Cardiac fibroblast (primary cell): ENCODE data around the gene AGPAT2.

Source experiments
- DNase-seq, 2 donors: peaks; one replicate each; pipeline versions ENCODE4 v3.0.0 to v3.0.0-alpha.2; 2010; ENCODE audit warnings: low read depth in 2 of 2
- H3K4me3 ChIP-seq, 2 donors: replicated peaks in 1 of 2; 1 replicate in 1 of 2; 2 replicates in 1 of 2; pipeline ENCODE4 v1.5.1; 2011; ENCODE audit warnings: low read depth in 2 of 2, low read length in 2 of 2, mild to moderate bottlenecking in 2 of 2, moderate library complexity in 1 of 2
- TF ChIP-seq, protein P1 (sequence below): IDR thresholded peaks from one replicate; pipeline ENCODE4 v1.5.1; 2011; ENCODE audit warnings: low read depth, mild to moderate bottlenecking, low read length, inconsistent platforms

AGPAT2 gene

DNA sequence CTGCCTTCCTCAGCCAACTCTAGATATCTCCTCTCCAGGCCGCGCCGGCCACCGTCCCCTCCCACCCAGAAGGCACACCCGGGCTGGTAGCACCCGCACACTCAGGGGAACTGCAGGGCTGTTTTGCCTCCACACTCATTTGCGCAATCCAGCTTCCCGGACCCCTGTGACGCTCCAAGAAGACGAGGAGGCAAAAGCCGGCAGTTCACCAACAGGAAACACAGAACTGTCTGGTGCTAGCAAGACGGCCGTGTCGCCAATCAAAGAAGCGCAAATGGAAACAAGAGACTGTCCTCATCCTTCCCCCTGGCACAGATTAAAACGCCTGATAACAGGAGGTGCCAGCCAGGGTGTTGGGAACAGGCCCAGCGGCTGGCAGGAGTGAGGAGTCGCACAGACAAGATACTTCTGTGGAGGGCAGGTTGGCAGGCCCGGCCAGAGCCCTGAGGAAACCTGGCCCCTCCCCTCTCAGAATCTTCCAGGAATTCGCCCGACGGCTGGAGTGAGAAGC, 7.8 kb downstream of the AGPAT2 start:
- no peak overlapping the region for H3K4me3 ChIP-seq
- TF ChIP-seq, protein P1, sequence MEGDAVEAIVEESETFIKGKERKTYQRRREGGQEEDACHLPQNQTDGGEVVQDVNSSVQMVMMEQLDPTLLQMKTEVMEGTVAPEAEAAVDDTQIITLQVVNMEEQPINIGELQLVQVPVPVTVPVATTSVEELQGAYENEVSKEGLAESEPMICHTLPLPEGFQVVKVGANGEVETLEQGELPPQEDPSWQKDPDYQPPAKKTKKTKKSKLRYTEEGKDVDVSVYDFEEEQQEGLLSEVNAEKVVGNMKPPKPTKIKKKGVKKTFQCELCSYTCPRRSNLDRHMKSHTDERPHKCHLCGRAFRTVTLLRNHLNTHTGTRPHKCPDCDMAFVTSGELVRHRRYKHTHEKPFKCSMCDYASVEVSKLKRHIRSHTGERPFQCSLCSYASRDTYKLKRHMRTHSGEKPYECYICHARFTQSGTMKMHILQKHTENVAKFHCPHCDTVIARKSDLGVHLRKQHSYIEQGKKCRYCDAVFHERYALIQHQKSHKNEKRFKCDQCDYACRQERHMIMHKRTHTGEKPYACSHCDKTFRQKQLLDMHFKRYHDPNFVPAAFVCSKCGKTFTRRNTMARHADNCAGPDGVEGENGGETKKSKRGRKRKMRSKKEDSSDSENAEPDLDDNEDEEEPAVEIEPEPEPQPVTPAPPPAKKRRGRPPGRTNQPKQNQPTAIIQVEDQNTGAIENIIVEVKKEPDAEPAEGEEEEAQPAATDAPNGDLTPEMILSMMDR, result no peak
- peak in 1 of 2 donors; percentile 52 for DNase-seq

DNA sequence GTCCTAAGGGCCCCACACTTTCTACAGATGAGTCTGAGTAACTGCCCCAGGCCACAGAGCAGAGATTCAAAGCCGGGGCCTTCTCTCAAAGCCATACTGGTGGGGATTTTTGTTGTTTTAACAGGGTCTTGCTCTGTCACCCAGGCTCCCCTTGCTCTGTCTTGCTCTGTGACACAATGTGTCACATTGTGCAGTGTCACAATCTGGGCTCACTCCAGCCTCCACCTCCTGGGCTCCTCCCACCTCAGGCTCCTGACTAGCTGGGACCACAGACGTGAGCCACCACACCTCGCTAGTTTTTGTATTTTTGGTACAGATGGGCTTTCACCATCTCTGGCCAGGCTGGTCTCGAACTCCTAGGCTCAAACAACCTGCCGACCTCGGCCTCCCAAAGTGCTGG, 8.6 kb downstream of the AGPAT2 start:
- TF ChIP-seq, protein P1, result no peak
- no peak for DNase-seq
- no peak overlapping the region for H3K4me3 ChIP-seq

DNA sequence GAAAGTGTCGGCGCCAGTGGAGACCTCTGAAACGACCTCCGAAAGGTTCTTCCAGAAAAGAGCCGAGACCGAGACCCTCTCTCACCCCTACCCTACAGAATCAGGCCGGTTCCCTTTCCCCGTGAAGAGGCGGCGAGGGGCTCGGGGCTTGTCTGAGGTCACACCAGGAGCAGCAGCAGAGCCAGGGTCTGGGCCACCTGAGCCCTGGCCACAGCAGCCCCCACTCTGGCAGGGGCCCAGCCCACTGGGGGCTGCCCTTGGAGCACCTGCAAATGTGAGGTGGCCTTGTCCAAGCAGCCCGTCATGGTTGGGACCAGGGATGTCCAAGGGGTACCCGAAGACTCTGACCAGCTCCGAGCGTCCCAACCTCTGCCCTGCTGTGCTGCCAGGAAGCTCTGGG, 9.2 kb downstream of the AGPAT2 start:
- TF ChIP-seq, protein P1, result no peak
- no peak overlapping the region for H3K4me3 ChIP-seq
- DNase-seq, result no peak

DNA sequence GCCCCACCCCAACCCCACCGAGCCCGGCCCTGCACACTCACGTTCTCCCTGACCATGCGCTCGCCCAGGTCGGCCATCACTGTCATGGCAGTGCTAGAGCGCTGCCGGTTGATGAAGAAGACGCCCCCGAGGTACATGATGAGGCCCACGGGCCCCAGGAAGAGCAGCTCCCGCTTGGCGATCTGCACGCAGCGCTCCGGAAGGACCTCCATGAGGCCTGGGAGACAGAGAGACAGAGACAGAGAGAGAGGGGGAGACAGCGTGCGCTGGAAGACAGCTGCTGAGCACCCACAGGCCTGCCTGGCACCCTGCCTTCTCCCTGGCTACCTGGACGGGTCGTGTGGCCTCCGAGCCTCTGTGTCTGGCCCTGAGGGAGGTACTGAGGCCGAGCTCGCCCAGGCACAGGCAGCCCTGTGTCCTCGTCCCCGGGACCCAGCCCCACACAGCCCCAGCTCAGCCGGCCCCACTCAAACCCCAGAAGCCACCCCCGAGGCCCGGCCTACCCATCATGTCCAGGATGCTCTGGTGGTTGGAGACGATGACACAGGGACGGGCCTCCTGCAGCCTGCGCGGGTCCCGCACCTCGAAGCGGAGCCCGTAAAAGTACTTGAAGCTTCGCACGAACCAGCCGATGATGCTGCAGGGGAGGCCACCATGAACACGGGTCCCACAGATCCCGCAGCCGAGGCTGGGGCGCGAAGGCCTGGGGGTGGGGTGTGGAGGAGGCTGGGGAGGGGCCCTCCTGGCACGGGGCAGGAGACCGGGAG, 10.2 kb downstream of the AGPAT2 start:
- TF ChIP-seq, protein P1, result no peak
- no peak overlapping the region for H3K4me3 ChIP-seq
- DNase-seq, result no peak

DNA sequence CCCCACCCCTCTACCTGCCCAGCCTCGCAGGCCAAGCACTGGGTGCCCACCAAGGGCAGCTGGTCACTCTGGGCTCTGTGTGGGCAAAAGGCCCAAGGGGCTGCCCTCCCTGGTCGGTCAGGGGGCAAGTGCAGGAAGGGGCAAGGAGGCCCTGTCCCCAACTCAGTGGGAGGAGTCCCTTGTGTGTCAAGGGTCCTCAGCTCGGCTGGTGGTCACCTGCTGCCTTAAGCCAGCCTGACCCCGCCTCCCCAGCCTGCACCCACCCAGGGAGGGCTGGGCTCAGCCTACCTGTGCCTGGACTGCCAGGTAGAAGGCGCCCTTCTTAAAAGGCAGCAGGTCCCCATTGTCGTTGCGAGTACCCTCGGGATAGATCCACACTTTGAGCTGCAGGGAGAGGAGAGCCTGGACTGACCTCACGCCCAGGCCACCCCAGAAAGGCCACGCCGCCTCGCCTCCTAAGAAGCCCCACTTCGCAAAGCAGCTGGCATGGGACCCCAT, 10.9 kb downstream of the AGPAT2 start:
- DNase-seq, result no peak
- TF ChIP-seq, protein P1, result no peak
- no peak overlapping the region for H3K4me3 ChIP-seq

DNA sequence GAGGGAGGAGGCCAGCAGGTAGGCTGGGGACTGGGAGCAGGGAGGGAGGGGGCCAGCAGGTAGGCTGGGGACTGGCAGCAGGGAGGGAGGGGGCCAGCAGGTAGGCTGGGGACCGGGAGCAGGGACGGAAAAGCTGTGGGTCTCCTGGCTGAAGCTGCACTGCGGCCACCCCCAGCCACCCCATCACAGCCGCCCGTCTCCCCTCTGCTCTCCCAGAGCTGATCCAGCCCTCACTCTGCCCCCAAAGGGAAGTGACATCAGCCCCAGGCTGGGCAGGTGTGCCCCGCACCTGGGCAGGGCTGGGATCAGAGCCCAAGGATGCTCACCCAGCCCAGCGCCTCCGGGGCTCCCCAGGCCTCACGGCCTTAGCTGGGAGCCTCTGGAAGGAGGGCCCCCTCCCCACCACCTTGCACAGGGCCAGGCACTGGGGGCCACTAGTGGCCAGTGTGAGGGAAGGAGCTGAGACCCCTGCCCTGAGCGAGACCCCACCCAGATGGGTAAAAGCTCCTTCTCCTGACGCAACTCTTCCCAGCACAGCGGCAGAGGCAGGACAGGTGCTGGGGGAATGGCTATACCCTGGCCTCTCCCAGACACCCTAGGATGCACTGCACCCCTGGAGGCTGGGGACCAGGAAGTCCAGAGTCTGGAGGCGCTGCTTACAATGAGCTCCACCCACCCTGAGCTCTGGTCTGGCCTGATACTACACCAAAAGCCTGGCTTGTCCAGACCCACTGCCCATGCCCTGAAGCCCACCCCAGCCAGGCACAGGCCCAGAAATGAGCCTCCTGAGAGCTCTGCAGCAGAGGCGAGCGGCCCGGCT, 11.6 kb downstream of the AGPAT2 start:
- TF ChIP-seq, protein P1, result no peak
- no peak overlapping the region for H3K4me3 ChIP-seq
- DNase-seq, result no peak
